ENCODE measurements around the gene TRMT1.

TRMT1 gene

DNA sequence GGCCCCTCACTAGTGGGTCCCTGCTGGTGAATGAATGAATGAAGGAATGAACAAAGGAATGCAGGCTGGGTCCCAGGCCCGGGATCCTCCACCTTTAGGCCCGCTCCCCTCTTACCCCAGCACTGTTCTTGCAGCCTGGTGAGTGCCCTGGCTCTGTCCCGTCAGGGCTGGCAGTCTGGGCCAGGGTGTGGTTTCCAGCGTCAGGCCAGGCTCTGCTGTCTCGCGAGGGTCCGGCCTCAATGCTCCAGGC is 14.2 kb downstream of the TRMT1 start:
- DNase-seq, result no peak

DNA sequence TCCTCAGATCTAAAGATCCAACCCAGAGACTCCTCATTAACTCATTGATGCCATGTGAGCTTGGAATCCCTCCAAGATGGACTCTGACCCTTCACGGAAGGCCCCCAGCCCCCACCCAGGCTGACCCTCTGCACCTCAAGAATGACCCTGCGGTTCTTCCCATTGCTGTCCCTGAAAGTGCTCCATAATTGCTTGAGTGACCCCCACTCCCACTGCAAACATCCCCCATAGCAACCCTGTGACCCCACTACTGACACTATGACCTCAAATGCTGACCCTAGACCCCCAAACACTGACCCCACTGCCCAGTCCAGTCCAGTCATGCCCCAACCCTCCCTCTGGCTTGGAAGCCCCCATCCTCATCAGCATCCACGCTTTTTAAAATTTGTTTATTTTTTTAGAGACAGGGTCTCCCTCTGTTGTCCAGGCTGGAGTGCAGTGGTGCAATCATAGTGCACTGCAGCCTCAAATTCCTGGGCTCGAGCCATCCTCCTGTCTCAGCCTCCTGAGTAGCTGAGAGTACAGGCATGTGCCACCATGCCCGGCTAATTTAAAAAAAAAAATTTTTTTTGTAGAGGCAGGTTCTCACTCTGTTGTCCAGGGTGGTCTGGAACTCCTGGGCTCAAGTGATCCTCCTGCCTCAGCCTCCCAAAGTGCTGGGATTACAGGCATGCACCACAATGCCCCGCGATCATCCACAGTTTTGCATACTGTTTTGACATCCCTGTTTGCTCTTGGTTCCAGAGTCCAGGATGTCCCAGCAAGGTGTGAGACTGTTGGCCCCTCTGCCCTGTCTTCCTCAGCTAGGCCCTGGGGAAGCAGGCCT is 14.7 kb downstream of the TRMT1 start:
- peak in 1 of 4 experiments; percentile 5 for DNase-seq

DNA sequence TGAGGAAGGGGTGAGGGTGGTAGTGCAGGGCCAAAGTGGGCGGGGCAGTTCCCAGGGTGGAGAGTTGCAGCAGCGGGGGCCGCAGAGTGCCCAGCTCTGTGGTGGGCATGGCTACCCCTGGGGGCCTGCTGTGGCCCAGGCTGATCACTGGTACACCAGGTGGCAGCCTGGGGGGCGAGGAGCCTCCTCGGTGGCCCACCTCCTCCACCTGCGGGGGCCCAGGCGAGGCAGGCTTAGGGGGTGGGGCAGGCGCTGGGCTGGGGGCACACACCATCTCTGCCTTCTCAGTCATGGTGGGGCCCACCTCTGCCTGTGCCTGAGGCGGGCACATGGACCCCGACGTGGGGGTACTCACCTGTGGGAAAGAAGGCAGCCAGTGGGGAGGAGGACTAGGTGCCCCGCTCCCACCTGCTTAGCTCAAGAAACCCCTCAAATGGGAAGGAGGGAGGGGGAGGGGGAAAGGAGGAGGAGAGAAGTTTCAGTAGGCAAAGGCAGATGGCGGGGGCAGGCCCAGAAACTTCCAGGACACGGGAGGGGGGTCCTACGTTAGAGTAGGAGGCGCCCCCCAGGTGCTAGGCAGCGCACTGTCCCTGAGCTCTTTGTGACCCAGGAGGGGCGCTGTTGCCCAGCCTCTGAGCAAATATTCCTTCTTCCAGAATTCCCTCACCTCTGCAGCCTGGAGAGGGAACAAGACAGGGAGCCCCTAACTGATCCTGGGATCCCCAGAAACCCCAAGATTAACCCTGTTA is 15.5 kb downstream of the TRMT1 start:
- DNase-seq, result peak in 2 of 4 experiments; percentile 44 to 61

DNA sequence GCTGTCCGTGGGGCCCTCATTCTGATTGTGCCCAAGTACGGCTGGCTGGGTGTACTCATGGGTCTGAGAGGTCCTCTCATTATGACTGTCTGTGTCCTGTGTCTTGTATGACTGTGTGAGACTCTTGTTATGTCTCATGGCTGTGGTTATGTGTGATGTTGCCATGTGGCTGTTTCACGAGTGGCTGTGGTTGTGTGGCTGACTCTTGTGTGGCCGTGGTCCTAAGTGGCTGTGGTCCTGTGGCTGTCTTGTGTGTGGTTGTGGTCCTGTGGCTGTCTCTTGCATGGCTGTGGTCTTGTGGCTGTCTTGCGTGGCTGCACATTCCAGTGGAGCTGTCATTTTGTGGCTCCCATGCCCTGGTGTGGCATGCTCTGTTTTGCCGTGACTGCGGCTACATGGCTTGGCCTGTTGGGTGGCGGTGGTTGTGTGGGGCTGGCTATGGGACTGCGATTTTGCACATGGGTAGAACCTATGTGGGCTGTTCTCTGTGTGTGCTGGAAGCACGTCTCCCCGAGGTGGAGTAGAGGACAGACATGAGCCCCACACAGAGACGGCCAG is 16.4 kb downstream of the TRMT1 start:
- DNase-seq, result peak; percentile 29 to 49 (median 34)

DNA sequence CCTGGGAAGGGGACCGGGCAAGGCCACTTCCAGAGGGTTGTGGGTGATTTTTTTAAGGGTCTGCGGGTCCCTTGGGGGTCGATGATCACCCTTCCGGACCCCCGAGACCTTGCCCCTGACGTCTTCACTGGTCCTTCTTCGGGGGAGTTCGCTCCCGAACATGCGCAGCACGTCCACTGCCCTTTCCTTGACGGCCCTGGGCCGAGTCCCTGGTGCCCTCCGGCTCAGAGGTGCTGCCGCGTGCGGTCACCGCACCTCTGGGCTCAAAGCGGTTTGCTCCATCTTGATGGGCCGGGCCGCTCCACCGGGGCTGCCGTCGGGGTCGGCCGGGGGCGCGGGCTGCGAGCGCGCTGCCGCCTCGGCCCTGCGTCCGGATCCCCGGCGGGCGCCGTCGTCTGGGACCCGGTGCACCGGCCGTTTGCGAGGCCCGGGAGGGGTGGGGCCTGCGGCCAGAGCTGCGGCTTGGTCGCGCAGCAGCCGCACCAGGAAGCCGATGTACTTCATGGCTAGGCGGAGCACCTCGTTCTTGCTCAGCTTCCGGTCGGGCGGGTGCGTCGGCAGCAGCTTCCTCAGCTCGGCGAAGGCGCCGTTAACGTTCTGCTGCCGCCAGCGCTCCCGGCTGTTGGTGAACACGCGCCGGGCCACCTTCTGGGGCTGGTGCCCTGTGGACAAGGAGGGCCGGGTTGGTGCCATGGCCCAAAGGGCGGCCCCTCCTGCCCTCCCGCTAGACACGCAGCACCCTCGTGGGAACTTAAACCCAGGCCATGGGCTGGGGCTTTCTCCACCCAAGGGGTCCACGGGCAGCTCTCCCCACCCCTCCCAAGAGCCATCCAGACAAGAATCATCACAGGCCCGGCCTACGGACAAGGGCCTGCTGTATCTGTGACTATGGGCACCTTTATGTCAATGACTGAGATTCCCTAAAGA is 17.2 kb downstream of the TRMT1 start:
- DNase-seq, result peak; percentile 85 to 94 (median 93)

DNA sequence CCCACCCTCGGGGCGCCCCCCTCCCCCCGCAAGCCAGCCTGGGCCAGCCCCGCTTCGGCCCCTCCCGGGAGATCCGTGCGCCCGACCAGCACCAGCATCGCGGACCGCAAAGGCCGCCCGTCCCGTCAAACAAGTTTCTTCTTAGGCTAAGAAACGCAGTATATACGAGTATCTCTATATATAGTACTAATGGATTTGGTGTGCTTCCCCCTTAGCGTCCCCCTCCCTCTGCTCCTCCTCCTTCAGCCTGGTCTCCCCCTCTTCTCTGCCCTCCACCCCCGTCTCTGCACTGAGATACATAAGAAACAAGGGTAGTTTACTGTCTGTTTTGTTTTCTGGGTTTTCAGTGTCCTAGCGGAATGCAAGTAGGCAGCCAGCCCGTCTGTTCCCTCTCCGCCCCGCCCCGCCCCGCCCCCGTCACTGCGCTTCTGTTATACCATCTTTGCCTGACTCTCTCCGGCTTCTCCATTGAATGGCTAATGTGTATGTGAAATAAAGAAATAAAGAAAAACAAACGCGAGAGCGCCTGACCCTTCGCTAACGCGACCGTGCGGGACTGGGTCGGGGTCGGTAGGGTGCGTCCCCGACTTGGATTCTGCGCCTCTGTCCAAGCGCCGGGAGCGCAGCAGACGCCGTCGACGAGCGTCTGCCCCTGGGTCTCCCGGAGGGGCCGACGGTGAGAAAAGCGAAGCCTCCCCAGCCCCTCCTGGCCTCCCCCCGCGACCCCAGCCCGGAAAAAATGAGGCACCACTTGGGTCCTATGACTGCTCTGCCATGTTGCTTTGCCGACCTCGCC is 18.1 kb downstream of the TRMT1 start:
- DNase-seq, result peak; percentile 63 to 86 (median 72)

DNA sequence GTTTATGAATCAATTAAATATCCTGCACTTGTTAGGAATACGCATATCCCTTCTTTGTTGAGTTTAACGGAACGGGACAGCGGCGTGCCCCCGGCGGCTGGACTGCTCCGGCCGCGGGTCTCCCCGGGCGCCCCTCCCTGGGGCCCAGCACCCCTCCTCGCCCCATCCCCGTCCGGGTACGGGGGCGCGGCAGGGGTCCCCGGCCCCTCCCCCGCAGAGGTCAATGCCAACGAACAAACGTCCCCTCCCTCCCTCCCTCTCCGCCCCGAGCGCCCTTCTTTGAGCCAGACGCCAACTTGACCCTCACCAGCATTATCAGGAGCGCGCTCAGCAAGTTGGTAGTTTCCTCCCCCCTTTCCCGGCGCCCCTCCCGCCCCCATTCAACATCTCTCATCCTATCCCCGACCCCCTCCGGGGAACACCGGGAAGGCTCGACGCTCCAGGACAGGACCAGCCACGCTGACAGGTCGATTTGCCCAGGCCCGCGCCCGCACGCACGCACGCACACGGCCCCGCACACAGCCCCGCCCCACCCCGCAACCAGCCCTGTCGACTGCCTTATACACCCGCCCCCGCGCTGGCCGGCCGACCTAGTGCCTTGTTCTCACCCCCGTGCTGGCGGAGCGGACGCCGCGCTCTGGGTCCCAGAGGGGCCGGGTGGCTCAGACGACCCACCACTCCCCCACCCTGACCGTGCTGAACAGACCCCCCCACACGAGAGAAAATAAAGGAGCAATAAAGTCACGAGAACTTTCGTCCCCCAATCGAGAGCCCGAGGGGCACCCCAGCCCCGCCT is 18.9 kb downstream of the TRMT1 start:
- DNase-seq, result peak; percentile 14 to 70 (median 54)

DNA sequence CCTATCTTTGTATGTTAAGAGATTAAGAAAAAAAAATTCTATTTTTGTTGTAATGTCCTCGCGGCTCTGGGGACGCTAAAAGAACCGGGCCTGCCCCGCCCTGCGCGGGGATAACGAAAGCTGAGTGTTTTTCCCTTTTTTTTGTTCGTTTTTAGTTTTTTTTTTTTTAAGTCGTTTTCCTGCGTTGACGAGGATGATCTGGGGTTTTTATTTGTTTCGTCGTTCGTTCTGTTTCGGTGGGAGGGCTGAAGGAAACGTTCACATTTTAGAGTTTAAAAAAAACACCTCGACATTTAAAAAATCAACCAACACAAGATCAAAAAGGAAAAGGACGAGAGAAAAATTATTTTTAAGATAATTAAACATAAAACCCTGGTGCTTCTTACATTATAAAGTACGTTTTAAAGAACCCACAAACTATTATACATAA is 19.5 kb downstream of the TRMT1 start:
- DNase-seq, result peak in 3 of 4 experiments; percentile 39 to 62 (median 60)

DNA sequence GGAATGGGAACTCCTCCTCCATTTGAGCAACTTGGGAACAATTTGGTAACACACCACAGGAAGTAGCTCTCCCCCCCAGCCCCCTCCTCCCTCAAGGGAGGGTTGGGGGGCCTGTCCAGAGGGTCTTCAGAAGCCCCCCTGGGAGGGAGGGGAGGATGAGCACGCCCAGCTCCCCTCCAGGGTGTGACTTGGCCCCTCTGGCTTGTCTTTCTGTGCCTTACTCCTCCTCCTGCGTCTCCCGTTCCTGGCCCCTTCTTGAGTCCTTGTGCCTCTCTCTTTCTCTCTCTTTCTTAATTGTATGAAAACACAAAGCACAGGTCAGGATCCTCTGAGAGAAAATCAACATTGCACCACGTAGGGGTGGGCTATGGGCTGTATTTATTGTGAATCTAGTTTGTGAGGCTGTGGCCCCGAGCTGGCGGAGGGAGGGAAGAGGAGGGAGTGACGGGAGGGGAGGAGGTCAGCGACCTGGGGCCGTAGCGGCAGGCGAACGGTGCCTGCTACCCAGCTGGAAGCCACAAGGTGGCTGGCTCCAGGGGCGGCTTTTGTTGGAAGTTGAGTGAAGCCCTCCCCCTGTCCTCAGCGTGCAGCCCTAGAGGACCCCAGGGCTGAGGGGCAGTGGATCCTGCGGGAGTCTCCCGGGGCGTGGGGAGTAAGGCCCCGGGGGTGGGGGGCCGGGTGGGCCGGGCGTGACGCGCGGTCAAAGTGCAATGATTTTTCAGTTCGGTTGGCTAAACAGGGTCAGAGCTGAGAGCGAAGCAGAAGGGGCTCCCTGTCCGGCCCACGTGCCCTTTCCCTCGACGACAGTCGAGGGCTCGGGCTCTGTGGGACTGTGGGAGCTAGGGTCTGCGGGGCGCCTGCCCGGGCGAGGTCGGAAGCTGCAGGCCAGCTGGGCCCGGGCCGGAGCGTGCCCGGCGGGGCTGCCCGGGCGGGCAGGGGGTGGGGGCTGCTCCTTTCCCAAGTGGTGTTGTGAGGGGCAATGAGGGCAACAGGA is 20.3 kb downstream of the TRMT1 start:
- peak; percentile 34 to 71 (median 53) for DNase-seq

DNA sequence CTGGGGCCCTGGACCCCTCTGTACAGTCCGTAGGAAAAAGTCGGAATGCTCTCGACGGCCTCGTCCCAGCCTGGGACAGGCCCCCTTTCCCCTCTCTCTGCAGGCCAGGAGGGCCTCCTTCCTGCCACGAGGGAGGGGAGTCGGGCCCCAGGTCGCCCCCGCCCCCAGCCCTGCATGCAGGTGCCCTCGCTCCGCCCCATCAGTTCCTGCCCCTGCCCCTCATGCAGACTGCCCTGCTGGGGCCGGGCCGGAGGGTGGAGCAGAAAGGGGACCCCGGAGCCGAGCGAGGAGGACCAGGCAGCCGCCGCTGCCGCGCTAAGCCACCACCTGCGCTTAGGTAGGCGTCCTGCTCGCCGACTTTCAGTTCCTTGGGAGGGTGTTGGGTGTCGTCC is 21.2 kb downstream of the TRMT1 start:
- DNase-seq, result no peak

DNA sequence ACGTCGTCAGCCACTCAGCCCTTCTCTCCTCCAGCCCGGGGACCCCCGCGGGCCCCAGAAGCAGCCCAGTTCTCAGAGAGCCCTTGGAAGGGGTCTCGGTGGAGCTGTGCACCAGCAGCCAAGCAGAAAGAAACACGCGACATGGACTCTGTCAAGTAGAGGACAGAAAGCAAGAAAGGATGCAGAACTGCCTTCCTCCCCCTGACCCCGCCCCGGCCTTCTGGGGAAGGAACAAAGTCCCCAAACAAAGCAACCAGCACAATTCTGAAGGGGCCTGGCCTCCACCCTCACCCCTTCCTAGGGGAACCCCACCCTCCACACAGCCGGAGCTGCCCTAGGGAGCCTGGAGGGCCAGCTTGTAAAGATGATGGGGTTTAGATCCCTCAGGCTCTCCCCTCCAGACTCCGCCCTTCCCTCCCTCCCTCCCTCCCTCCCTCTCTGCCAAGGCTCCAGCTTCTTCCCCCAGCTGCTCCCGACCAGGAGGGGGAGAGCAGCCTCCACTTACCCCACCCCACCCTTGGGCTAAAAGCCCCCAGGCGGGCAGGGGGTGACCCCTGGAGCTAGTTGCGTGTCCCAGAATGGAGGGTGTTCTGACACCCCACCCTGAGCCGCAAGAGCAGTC is 21.7 kb downstream of the TRMT1 start:
- peak; percentile 23 to 65 (median 52) for DNase-seq

DNA sequence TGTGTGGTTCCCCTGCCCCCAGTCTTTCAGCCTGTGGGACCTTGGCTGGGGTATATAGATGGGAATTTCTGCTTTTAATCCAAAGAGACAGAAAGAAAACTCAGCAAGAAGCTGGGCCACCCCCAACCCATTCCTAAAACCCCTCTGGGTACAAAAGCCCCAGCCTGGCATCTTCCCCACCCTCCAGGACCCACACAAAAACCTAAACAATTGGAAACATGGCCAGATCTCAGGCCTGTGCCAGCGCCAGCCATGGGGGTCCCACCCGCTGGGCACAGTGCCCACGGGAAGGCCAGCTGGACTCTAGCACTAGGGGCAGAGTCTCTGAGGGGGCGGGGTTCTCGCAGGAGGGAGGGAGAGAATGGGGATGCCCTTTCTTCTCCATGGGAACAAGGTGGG is 22.4 kb downstream of the TRMT1 start:
- no peak for DNase-seq

DNA sequence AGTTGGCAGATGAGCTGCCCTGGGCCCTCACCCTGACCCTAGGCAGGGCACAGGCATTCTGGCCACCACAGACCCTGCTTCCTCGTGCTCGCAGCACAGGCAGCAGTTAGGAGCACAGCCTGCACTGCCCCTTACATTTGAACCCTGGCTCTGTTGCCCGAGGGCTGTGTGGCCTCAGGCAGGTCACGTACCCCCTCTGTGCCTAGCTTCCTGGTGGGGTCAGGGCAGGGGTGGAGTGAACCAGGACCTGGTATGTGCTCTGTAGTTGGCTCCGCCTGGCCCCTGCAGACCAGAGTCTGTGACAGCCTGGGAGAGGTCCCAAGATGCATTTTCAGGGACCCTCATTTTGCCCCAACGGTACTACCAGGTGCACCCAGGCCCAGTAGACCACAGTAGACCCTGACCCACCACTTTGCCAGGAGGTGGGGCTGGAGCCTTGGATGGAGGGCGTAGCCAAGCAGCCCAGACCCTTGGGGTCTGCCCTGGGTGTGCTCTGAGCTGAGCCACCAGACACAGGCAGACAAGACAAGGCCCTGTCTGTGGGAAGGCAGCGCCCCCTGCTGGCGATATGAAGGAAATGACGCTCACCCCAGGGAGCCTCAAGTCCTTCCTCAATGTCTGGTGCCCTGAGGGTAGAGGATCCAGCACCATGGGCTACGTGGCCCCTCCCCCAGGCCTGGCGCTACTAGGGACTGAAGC is 23.0 kb downstream of the TRMT1 start:
- DNase-seq, result peak; percentile 87 to 92 (median 90)

DNA sequence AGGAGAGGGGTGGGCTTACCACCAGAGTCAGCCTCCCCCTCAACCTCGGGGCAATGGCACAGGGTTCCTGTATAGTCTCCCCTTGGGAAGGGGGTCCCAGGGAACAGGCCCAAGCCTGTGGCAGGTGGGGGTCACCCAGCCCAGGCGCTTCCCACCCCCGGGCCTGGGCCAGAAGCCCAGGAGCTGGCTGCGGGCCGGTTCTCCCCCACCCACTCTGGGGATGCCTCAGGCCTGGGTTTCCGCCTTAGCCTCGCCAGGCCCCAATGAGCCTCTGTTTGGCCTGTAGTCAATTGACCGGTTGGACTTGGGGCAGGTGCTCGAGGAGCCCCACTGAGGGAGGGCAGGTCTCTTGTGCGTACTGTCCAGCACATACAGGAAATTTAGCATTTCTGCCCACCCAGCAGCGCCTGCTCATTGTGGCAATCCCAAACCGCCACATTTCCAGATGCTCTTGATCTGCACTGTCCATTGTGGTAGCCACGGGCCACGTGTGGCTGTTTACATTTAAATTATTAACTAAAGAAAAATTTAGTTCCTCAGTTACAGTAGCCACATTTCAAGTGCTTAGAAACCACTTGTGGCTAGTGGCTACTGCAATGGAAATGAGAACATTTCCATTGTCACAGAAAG is 23.8 kb downstream of the TRMT1 start:
- no peak for DNase-seq

DNA sequence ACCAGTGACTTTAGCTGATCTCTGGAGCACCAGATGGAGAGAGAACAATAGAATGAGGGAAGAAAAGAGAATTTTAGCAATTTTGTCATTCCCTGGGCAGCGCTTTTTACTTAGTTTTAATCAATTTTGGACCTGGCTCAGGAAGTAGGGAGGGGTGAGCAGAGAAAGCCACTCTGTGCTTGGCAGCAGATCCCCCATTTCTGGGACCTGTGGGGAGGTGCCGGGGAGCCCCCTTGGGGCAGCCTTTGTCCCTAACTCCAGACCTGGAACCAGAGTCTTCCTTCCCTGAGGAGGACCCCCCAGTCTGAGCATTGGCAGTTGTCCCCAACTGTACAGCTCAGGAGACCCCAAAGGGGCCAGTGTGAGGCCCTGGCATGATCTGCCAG is 24.4 kb downstream of the TRMT1 start:
- DNase-seq, result no peak

DNA sequence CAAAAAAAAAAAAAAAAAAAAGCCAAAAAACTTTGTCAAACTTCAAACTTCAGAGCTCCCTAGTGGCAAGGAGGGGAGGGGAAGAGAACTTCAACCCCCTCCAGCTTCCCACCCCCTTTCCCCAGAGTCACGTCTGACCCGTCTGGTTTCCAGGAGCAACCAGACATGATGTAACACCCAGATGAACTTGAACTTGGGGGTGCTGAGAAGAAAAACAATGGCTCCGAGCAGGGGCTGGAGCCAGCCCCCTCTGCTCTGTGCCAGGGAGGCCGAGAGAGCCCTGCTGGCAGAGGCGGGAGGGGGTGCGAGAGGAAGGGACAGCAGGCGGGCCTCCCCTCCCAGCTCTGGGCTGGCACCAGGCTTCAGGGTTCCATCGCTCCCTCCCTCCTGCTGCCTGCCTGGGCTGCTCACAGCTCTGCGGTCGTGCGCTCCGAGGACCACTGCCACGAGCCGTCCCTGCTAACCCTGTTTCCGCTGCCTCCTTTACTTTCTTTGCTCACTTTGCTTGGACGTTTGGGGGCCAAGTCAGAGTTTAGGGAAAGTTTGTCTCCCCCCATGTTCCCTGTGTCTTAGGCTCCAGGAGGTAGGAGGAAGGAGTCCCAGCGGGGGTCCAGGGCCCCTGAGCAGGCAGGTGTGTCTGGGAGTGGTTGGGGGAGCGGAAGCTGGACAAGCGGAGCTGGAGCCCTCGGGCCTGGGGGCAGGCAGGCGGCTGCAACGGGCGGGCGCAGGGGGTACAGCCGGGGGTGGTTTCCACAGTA is 25.0 kb downstream of the TRMT1 start:
- peak in 1 of 4 experiments; percentile 11 for DNase-seq

Measured in suppressor macrophage (primary cell).